ENCODE results near the gene SP1.
"Not testable (repeated sequence)": the region's sequence is repeated elsewhere in the genome, so short reads cannot be mapped to it uniquely, and the experiment has no call there.

The SP1 gene

DNA sequence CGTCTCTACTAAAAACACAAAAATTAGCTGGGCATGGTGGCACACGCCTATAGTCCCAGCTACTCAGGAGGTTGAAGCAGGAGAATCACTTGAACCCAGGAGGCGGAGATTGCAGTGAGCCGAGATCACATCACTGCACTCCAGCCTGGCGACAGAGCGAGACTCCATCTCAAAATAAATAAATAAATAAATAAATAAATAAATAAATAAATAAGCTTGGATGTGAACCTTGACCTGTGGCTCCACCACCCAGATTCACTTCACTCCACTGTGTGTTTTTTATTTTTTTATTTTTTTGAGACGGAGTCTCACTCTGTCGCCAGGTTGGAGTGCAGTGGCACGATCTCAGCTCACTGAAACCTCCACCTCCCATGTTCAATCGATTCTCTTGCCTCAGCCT, 18.3 kb upstream of the SP1 start:
- not testable (repeated sequence) for DNase-seq (ENCODE audit: low read depth)

GRCh38 chr12:53365245-53365904, 14.6 kb upstream of the SP1 start:
- no peak for DNase-seq (ENCODE audit: low read depth)

DNA sequence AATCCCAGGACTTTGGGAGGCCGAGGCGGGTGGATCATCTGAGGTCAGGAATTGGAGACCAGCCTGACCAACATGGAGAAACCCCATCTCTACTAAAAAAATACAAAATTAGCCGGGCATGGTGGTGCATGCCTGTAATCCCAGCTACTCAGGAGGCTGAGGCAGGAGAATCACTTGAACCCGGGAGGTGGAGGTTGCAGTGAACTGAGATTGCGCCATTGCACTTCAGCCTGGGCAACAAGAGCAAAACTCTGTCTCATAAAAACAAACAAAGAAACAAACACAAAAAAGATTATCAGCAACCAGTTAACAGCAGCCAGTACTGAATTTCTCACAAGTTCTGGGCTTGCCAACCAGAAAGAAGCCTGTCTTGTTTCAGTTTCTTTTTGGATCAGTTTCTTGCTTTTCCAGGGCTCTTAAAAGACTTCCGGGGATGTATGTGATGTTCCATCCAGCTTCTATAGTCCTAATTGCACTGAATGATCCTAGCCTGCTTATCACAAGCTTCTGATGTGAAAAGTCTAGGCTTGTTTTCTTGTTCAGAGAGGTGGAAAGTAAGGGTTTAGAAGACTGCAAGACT, 6.3 kb upstream of the SP1 start:
- not testable (repeated sequence) for DNase-seq (ENCODE audit: low read depth)

DNA sequence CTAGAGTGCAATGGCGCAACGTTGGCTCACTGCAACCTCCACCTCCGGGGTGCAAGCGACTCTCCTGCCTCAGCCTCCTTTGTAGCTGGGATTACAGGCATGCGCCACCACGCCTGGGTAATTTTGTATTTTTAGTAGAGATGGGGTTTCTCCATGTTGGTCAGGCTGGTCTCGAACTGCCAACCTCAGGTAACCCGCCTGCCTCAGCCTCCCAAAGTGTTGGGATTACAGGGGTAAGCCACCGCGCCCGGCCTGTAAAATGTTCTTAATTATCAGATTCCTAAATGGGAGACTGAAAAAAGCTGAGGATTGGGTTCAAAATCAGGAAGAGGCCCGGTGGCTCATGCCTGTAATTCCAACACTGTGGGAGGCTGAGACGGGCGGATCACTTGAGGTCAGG, 5.7 kb upstream of the SP1 start:
- DNase-seq (ENCODE audit: low read depth): not testable (repeated sequence)

- DNase-seq (ENCODE audit: low read depth): no peak
Observed at GRCh38 chr12:53376747-53377146, 3.2 kb upstream of the SP1 start.

GRCh38 chr12:53378222-53378621, 1.8 kb upstream of the SP1 start:
- no peak for DNase-seq (ENCODE audit: low read depth)

- no peak for DNase-seq (ENCODE audit: low read depth)
Observed at GRCh38 chr12:53378724-53379388, 1.1 kb upstream of the SP1 start.

- DNase-seq (ENCODE audit: low read depth): peak; percentile 91
Observed at GRCh38 chr12:53379389-53380103, 430 bp upstream of the SP1 start.

DNA sequence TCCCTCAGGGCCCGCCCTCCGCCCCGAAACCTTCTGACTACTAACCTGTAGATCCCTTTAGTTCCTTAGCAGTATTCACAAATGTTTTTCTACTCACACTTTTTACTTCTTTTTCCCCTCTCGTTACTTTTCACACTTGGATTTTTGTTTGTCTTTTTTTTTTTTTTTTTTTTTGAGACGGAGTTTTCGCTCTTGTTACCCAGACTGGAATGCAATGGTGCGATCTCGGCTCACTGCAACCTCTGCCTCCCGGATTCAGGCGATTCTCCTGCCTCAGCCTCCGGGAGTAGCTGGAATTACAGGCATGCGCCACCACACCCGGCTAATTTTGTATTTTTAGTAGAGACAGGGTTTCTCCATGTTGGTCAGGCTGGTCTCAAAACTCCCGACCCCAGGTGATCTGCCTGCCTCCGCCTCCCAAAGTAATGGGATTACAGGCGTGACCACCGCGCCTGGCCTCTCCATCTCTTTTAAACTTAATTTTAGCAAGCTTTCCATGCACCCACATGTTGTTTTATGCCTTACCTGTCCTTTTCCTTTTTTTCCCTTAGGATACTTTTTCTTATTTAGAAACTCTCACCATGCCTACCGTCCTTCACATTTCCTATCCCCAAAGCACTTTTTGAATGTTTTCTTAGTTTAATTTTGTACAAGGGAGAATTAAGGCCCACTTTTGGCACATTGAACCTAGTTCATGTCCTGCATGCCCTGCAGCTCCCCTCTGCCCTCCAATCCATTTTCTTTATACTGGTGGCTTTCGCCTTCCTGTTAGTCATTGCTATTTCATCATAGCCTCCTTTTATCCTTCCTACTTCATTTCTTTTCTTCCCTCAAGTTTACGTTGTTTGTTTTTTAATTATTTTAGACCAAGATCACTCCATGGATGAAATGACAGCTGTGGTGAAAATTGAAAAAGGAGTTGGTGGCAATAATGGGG, 1.1 kb downstream of the SP1 start:
- DNase-seq (ENCODE audit: low read depth): no peak

GRCh38 chr12:53381731-53382630, 2.0 kb downstream of the SP1 start:
- no peak for DNase-seq (ENCODE audit: low read depth)

- DNase-seq (ENCODE audit: low read depth): no peak
Observed at GRCh38 chr12:53383258-53383657, 3.3 kb downstream of the SP1 start.

DNA sequence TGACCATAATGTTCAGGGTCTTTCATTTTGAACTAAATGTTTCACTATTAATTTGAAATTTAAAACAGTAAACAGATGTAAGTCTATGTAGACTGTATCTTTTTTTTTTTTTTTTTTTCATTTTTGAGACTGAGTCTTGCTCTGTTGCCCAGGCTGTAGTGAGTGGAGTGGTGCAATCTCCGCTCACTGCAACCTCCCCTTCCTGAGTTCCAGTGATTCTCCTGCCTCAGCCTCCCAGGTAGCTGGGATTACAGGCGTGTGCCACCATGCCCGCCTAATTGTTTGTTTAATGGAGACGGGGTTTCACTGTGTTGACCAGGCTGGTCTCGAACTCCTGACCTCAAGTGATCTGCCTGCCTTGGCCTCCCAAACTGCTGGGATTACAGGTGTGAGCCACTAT, 6.4 kb downstream of the SP1 start:
- DNase-seq (ENCODE audit: low read depth): not testable (repeated sequence)

DNA sequence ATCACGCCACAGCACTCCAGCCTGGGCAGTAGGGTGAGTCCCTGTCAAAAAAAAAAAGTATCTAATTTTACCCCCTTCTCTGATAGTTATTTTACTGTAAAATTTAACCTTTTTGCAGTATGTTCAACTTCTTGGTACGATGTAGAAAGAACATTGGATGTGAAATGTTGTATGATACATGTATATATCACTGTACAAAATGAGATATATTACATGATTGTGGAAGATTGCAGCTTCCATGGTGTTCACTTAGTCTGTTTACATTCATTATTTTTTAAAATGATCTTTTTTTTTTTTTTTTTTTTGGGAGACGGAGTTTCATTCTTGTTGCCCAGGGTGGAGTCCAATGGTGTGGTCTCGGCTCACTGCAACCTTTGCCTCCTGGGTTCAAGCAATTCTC, 9.0 kb downstream of the SP1 start:
- DNase-seq (ENCODE audit: low read depth): no peak

- DNase-seq (ENCODE audit: low read depth): no peak
Observed at GRCh38 chr12:53389702-53390101, 9.7 kb downstream of the SP1 start.

GRCh38 chr12:53391724-53392123, 11.7 kb downstream of the SP1 start:
- DNase-seq (ENCODE audit: low read depth): no peak

- DNase-seq (ENCODE audit: low read depth): no peak
Observed at GRCh38 chr12:53399896-53400295, 19.9 kb downstream of the SP1 start.

DNA sequence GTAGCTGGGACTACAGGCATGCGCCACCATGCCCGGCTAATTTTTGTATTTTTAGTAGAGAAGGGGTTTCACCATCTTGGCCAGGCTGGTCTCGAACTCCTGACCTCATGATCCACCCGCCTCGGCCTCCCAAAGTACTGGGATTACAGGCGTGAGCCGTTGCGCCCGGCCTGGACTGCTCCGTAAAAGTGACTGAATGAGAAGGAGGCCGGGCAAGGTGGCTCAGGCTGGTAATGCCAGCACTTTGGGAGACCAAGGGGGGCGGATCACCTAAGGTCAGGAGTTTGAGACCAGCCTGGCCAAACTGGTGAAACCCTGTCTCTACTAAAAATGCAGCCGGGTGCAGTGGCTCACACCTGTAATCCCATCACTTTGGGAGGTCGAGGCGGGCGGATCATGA, 22.4 kb downstream of the SP1 start:
- not testable (repeated sequence) for DNase-seq (ENCODE audit: low read depth)

GRCh38 chr12:53402871-53403270, 22.9 kb downstream of the SP1 start:
- no peak for DNase-seq (ENCODE audit: low read depth)

GRCh38 chr12:53410951-53411350, 31.0 kb downstream of the SP1 start:
- no peak for DNase-seq (ENCODE audit: low read depth)

GRCh38 chr12:53413485-53414204, 33.7 kb downstream of the SP1 start:
- no peak for DNase-seq (ENCODE audit: low read depth)

Data from stimulated activated CD8-positive, alpha-beta memory T cell treated with anti-CD3 and anti-CD28 coated beads, Interleukin-12 subunit alpha, Interleukin-12 subunit beta, amount 100 ng/mL, for 1 hour (primary cell).